22Rv1 (cell line): ENCODE measurements around the gene UGT1A6.

Experiments
- CTCF ChIP-seq: fragments of 450-650 bp; IDR thresholded peaks from 2 replicates; pipeline ENCODE4 v1.5.1; 2017; ENCODE audit warnings: mild to moderate bottlenecking
- ZFX ChIP-seq: fragments of 450-650 bp; IDR thresholded peaks from 2 replicates; pipeline ENCODE4 v1.6.1; 2017; ENCODE audit warnings: antibody characterized with exemption, borderline replicate concordance

- TF ChIP-seq CTCF (no peak), ZFX (no peak)
Measured at GRCh38 chr2:233690444-233690843, 2.2 kb upstream of the UGT1A6 start.
